MM.1S (cell line): Measurements from ENCODE around the gene ZNF451.

Experiments
- DNase-seq: peaks from one replicate; pipeline ENCODE4 v3.0.0-alpha.2; 2015
- H2AFZ ChIP-seq: fragments of 300-600 bp; sonication (generic); 2 replicates; pipeline ENCODE4 v1.6.0; 2016; ENCODE audit warnings: antibody characterized with exemption, low read length
- H3F3A ChIP-seq: fragments of 300-600 bp; sonication (generic); 2 replicates; pipeline ENCODE4 v1.6.1; 2016; ENCODE audit warnings: mild to moderate bottlenecking, antibody characterized with exemption, low read length, moderate library complexity, mixed read lengths; ENCODE audit not compliant: insufficient read depth
- H3K27ac ChIP-seq: fragments of 300-600 bp; sonication (generic); 2 replicates; pipeline ENCODE4 v1.5.1; 2016; ENCODE audit warnings: mild to moderate bottlenecking, low read length
- H3K27me3 ChIP-seq: fragments of 300-600 bp; sonication (generic); replicated peaks from 2 replicates; pipeline ENCODE4 v1.6.0; 2016; ENCODE audit warnings: low read length; ENCODE audit not compliant: insufficient read depth
- H3K36me3 ChIP-seq: fragments of 300-600 bp; sonication (generic); replicated peaks from 2 replicates; pipeline ENCODE4 v1.6.1; 2016; ENCODE audit warnings: mild to moderate bottlenecking, low read length, mixed read lengths; ENCODE audit not compliant: insufficient read depth
- H3K4me1 ChIP-seq: fragments of 300-600 bp; sonication (generic); 2 replicates; pipeline ENCODE4 v1.6.1; 2016; ENCODE audit warnings: low read length, mixed read lengths
- H3K4me2 ChIP-seq: fragments of 300-600 bp; sonication (generic); 2 replicates; pipeline ENCODE4 v1.6.0; 2016; ENCODE audit warnings: low read depth, low read length
- H3K4me3 ChIP-seq: fragments of 300-600 bp; sonication (generic); 2 replicates; pipeline ENCODE4 v1.5.1; 2016; ENCODE audit warnings: low read length, mixed read lengths
- H3K79me2 ChIP-seq: fragments of 300-600 bp; sonication (generic); 2 replicates; pipeline ENCODE4 v1.6.1; 2016; ENCODE audit warnings: mixed run types, low read length, mixed read lengths
- H3K9ac ChIP-seq: fragments of 300-600 bp; sonication (generic); 2 replicates; pipeline ENCODE4 v1.6.1; 2016; ENCODE audit warnings: low read length, mixed read lengths
- H3K9me2 ChIP-seq: fragments of 300-600 bp; sonication (generic); replicated peaks from 2 replicates; pipeline ENCODE4 v1.6.1; 2016; ENCODE audit warnings: mild to moderate bottlenecking, low read length, mixed read lengths; ENCODE audit not compliant: insufficient read depth
- H3K9me3 ChIP-seq: fragments of 300-600 bp; sonication (generic); replicated peaks from 2 replicates; pipeline ENCODE4 v1.6.1; 2016; ENCODE audit warnings: mild to moderate bottlenecking, low read length, mixed read lengths; ENCODE audit not compliant: insufficient read depth
- H4K20me1 ChIP-seq: fragments of 300-600 bp; sonication (generic); 2 replicates; pipeline ENCODE4 v1.6.1; 2016; ENCODE audit warnings: mild to moderate bottlenecking, low read length, moderate library complexity, mixed read lengths; ENCODE audit not compliant: insufficient read depth
- CTCF ChIP-seq: fragments of 300-600 bp; sonication (generic); IDR thresholded peaks from 2 replicates; pipeline ENCODE4 v1.5.1; 2016; ENCODE audit warnings: antibody characterized with exemption, low read length, mixed read lengths
- EZH2 ChIP-seq: fragments of 300-600 bp; sonication (generic); optimal IDR thresholded peaks from 2 replicates; pipeline ENCODE3; 2017; ENCODE audit warnings: low read depth, mild to moderate bottlenecking, antibody characterized with exemption, low read length, mixed read lengths
- EZH2phosphoT487 ChIP-seq: fragments of 300-600 bp; sonication (generic); IDR thresholded peaks from 2 replicates; pipeline ENCODE4 v1.6.1; 2018; ENCODE audit warnings: antibody characterized with exemption, low read length

Gene ZNF451

GRCh38 chr6:57113105-57113504 is 23.1 kb downstream of the ZNF451 start:
- Histone ChIP-seq H3K36me3 (no peaks in the 10 kb centered on the region), H3K9ac (no peak overlapping the region), H3K79me2 (peaks cover 59% of the 10 kb centered on the region), H3K4me2 (no peak overlapping the region), H3F3A (no peaks in the 10 kb centered on the region; the same call in 1 of the 2 replicates), H3K9me3 (no peaks in the 10 kb centered on the region), H3K4me1 (peaks cover 12% of the 10 kb centered on the region), H2AFZ (no peak overlapping the region), H3K27ac (no peak overlapping the region), H3K4me3 (no peak overlapping the region), H4K20me1 (0 out of 2 replicates have a peak, but pooled peaks cover 3% of the 10 kb centered on the region), H3K27me3 (no peaks in the 10 kb centered on the region), H3K9me2 (no peaks in the 10 kb centered on the region)
- no peak for DNase-seq
- TF ChIP-seq EZH2, result no peak
- no peak for TF ChIP-seq CTCF
- TF ChIP-seq EZH2phosphoT487, result no peak

GRCh38 chr6:57116776-57117175 is 26.8 kb downstream of the ZNF451 start:
- Histone ChIP-seq H3K4me3 (no peak overlapping the region), H3K4me1 (no peaks in the 10 kb centered on the region), H3K27me3 (no peaks in the 10 kb centered on the region), H3K9me2 (no peaks in the 10 kb centered on the region), H4K20me1 (no peaks in the 10 kb centered on the region), H3K27ac (no peak overlapping the region), H2AFZ (no peak overlapping the region), H3K9me3 (no peaks in the 10 kb centered on the region), H3F3A (no peaks in the 10 kb centered on the region), H3K4me2 (no peak overlapping the region), H3K9ac (no peak overlapping the region), H3K36me3 (no peaks in the 10 kb centered on the region), H3K79me2 (peaks cover 36% of the 10 kb centered on the region)
- no peak for DNase-seq
- TF ChIP-seq CTCF, result no peak
- no peak for TF ChIP-seq EZH2phosphoT487
- TF ChIP-seq EZH2, result no peak

- H4K20me1 ChIP-seq, result no peaks in the 10 kb centered on the region
- no peaks in the 10 kb centered on the region for H3K27me3 ChIP-seq
- no peaks in the 10 kb centered on the region for H3K9me2 ChIP-seq
- TF ChIP-seq EZH2, result no peak
- no peak for TF ChIP-seq EZH2phosphoT487
- TF ChIP-seq CTCF, result no peak
- H3K4me2 ChIP-seq, result no peak overlapping the region
- no peak overlapping the region for H3K27ac ChIP-seq
- no peak overlapping the region for H3K4me3 ChIP-seq
- peaks cover 29% of the 10 kb centered on the region for H3K79me2 ChIP-seq
- H3K9ac ChIP-seq, result no peak overlapping the region
- H3F3A ChIP-seq, result no peaks in the 10 kb centered on the region
- no peaks in the 10 kb centered on the region for H3K9me3 ChIP-seq
- H3K36me3 ChIP-seq, result no peaks in the 10 kb centered on the region
- no peak for DNase-seq
- no peak overlapping the region for H2AFZ ChIP-seq
- no peaks in the 10 kb centered on the region for H3K4me1 ChIP-seq
These were observed 27.8 kb downstream of the ZNF451 start for GRCh38 chr6:57117796-57118195.

GRCh38 chr6:57123111-57123510 is 33.1 kb downstream of the ZNF451 start:
- H3K27ac ChIP-seq, result no peak overlapping the region
- no peak overlapping the region for H3K4me3 ChIP-seq
- H3K4me1 ChIP-seq, result no peaks in the 10 kb centered on the region
- H3K27me3 ChIP-seq, result no peaks in the 10 kb centered on the region
- no peak overlapping the region for H3K9ac ChIP-seq
- H3K36me3 ChIP-seq, result no peaks in the 10 kb centered on the region
- H3K4me2 ChIP-seq, result no peak overlapping the region
- no peak overlapping the region for H2AFZ ChIP-seq
- H3K79me2 ChIP-seq, result peaks cover 15% of the 10 kb centered on the region; the same call in 1 of the 2 replicates
- H3K9me2 ChIP-seq, result no peaks in the 10 kb centered on the region
- DNase-seq, result no peak
- H3K9me3 ChIP-seq, result no peaks in the 10 kb centered on the region
- no peaks in the 10 kb centered on the region for H3F3A ChIP-seq
- H4K20me1 ChIP-seq, result no peaks in the 10 kb centered on the region
- TF ChIP-seq EZH2phosphoT487, result no peak
- no peak for TF ChIP-seq EZH2
- TF ChIP-seq CTCF, result no peak
